OCI-LY1 (cell line): Measurements from ENCODE around the gene FBXO41.

Source experiments
- CTCF ChIP-seq: fragments of 200-600 bp; sonication (generic), shearing (Covaris generic); IDR thresholded peaks from 2 replicates; pipeline ENCODE4 v1.5.1; 2017; ENCODE audit warnings: mild to moderate bottlenecking, antibody characterized with exemption, low read length, moderate library complexity, mixed read lengths
- EZH2 ChIP-seq: fragments of 200-600 bp; sonication (generic), shearing (Covaris generic); IDR thresholded peaks from 2 replicates; pipeline ENCODE4 v1.8.0; 2017; ENCODE audit warnings: borderline replicate concordance, mixed run types, mild to moderate bottlenecking, antibody characterized with exemption, low read length, moderate library complexity, mixed read lengths

GRCh38 chr2:73290049-73290839, 6.0 kb upstream of the FBXO41 start:
- TF ChIP-seq CTCF (peak; percentile 74), EZH2 (no peak)
